GM12878 (cell line): ENCODE data around the gene IFIT2. TPM values are rescaled to one million over a fixed set of nuclear protein-coding genes. Genes with fewer than 3 reads are reported as not detected.

ENCODE experiments used
- ATAC-seq: fragments of 200-7000 bp; cut with Tn5 transposase; 3 replicates; pipeline ENCODE4 v1.9.1; 2020; ENCODE audit warnings: mild to moderate bottlenecking, moderate library complexity
- BruUV-seq: library from RNA; stranded (reverse); fragments of 400-500 nt; replicated peaks from 2 replicates; lab custom pipeline; 2021; lab: Mats Ljungman, UMichigan
- CTCF ChIA-PET: fragments of 300-600 bp; sonication (Branson Sonifier 250); formaldehyde crosslinking; extraction: SDS; loops from one replicate; lab custom pipeline; 2021; ENCODE audit warnings: inconsistent platforms; lab: Yijun Ruan, JAX
- POLR2A ChIA-PET: fragments of 350-600 bp; formaldehyde crosslinking; extraction: SDS; loops from one replicate; lab custom pipeline; 2021; ENCODE audit warnings: inconsistent platforms; lab: Charles Lee
- RAD21 ChIA-PET: fragments of 300-600 bp; sonication (Branson Sonifier 250); formaldehyde crosslinking; loops from one replicate; lab custom pipeline; 2023; ENCODE audit warnings: antibody characterized with exemption; ENCODE audit not compliant: unreplicated experiment; lab: Charles Lee
- SMC1A ChIA-PET: fragments of 300-600 bp; sonication (Branson Sonifier 250); formaldehyde crosslinking; loops from one replicate; lab custom pipeline; 2023; ENCODE audit not compliant: unreplicated experiment, uncharacterized antibody; lab: Charles Lee
- DNase-seq: peaks from one replicate; pipeline ENCODE4 v3.0.0-alpha.2; 2011; ENCODE audit warnings: low read depth, low spot score
- FAIRE-seq: peaks from 3 replicates; lab custom pipeline; 2011; peaks lifted over from hg19 to GRCh38; lab: Jason Lieb, UNC
- H2AFZ ChIP-seq: 2 replicates; pipeline ENCODE4 v1.6.0; 2011; ENCODE audit warnings: low read depth, low read length, control low read depth; ENCODE audit not compliant: control insufficient read depth
- H3K27ac ChIP-seq: 2 replicates; pipeline ENCODE4 v1.5.1; 2011; ENCODE audit warnings: control low read depth; ENCODE audit not compliant: control insufficient read depth, insufficient read depth
- H3K27me3 ChIP-seq, 2 experiments: replicated peaks in 1 of 2; 2 replicates each; pipeline versions ENCODE4 v1.6.0 to v1.6.1; 2011; ENCODE audit warnings: low read length in 1 of 2; ENCODE audit not compliant: control insufficient read depth in 2 of 2, insufficient read depth in 2 of 2
- H3K36me3 ChIP-seq, 2 experiments: 2 replicates each; pipeline ENCODE4 v1.5.1; 2011; ENCODE audit warnings: low read length in 1 of 2; ENCODE audit not compliant: control insufficient read depth in 2 of 2, insufficient read depth in 2 of 2
- H3K4me1 ChIP-seq: 2 replicates; pipeline ENCODE4 v1.6.1; 2011; ENCODE audit warnings: mild to moderate bottlenecking, low read length, moderate library complexity, mixed read lengths; ENCODE audit not compliant: control insufficient read depth, insufficient read depth
- H3K4me2 ChIP-seq: 2 replicates; pipeline ENCODE4 v1.6.0; 2011; ENCODE audit warnings: control low read depth; ENCODE audit not compliant: control insufficient read depth, insufficient read depth
- H3K4me3 ChIP-seq: fragments of 200-600 bp; sonication (generic); 2 replicates; pipeline ENCODE4 v1.5.1; 2016
- H3K79me2 ChIP-seq: 2 replicates; pipeline ENCODE4 v1.6.0; 2011; ENCODE audit warnings: low read length; ENCODE audit not compliant: control insufficient read depth, insufficient read depth
- H3K9ac ChIP-seq: 2 replicates; pipeline ENCODE4 v1.8.0; 2011; ENCODE audit warnings: low read length, control low read depth, mixed read lengths; ENCODE audit not compliant: control insufficient read depth, insufficient read depth
- H3K9me3 ChIP-seq: replicated peaks from 3 replicates; pipeline ENCODE4 v1.5.1; 2011; ENCODE audit warnings: mild to moderate bottlenecking, low read length; ENCODE audit not compliant: control insufficient read depth, insufficient read depth
- H4K20me1 ChIP-seq: 2 replicates; pipeline ENCODE4 v1.6.0; 2011; ENCODE audit not compliant: control insufficient read depth, insufficient read depth
- BCL3 ChIP-seq: IDR thresholded peaks from 2 replicates; pipeline ENCODE4 v1.6.1; 2011; ENCODE audit warnings: borderline replicate concordance, low read depth, mild to moderate bottlenecking, moderate library complexity, low read length; ENCODE audit not compliant: insufficient read depth, poor library complexity, severe bottlenecking
- CBFB ChIP-seq: IDR thresholded peaks from 2 replicates; pipeline ENCODE4 v1.6.1; 2016; ENCODE audit warnings: antibody characterized with exemption, low read depth
- GATAD2B ChIP-seq: fragments of 450-650 bp; conservative IDR thresholded peaks from 2 replicates; pipeline ENCODE4 v1.6.1; 2017; ENCODE audit warnings: low read depth, mild to moderate bottlenecking, moderate library complexity
- MAX ChIP-seq: IDR thresholded peaks from 2 replicates; pipeline ENCODE4 v1.6.1; 2012; ENCODE audit warnings: low read depth, low read length, improper control_type of control experiment
- MTA2 ChIP-seq: fragments of 450-650 bp; IDR thresholded peaks from 2 replicates; pipeline ENCODE4 v1.6.1; 2016; ENCODE audit warnings: low read depth, mild to moderate bottlenecking, moderate library complexity
- NR2C2 ChIP-seq: IDR thresholded peaks from 2 replicates; pipeline ENCODE4 v1.6.1; 2011; ENCODE audit warnings: borderline replicate concordance, low read depth; ENCODE audit not compliant: control insufficient read depth, insufficient read length
- NRF1 ChIP-seq: conservative IDR thresholded peaks from 2 replicates; pipeline ENCODE4 v1.6.1; 2011; ENCODE audit warnings: mild to moderate bottlenecking, low read depth, low read length, improper control_type of control experiment
- PAX8 ChIP-seq: fragments of 450-650 bp; IDR thresholded peaks from 2 replicates; pipeline ENCODE4 v1.6.1; 2017; ENCODE audit warnings: mild to moderate bottlenecking, moderate library complexity
- PML ChIP-seq: IDR thresholded peaks from 2 replicates; pipeline ENCODE4 v1.6.1; 2012; ENCODE audit warnings: low read length, inconsistent platforms
- POLR2A ChIP-seq: IDR thresholded peaks from 2 replicates; pipeline ENCODE4 v1.6.1; 2011; ENCODE audit warnings: low read depth, mild to moderate bottlenecking, low read length
- RELB ChIP-seq: fragments of 450-650 bp; IDR thresholded peaks from 2 replicates; pipeline ENCODE4 v1.6.1; 2017; ENCODE audit warnings: low read depth, mild to moderate bottlenecking, moderate library complexity
- SPI1 ChIP-seq: IDR thresholded peaks from 2 replicates; pipeline ENCODE4 v1.6.1; 2011; ENCODE audit warnings: low read depth, mild to moderate bottlenecking, low read length, moderate library complexity, borderline replicate concordance; ENCODE audit not compliant: insufficient read depth
- SUZ12 ChIP-seq: fragments of 200-600 bp; sonication (generic); IDR thresholded peaks from one replicate; pipeline ENCODE4 v1.6.1; 2018; ENCODE audit warnings: antibody characterized with exemption, mild to moderate bottlenecking; ENCODE audit not compliant: unreplicated experiment
- TAF1 ChIP-seq: IDR thresholded peaks from 2 replicates; pipeline ENCODE4 v1.6.1; 2011; ENCODE audit warnings: mild to moderate bottlenecking, low read depth, low read length, borderline replicate concordance
- ZBTB4 ChIP-seq: fragments of 450-650 bp; formaldehyde crosslinking; IDR thresholded peaks from 2 replicates; pipeline ENCODE4 v1.4.0; 2022; ENCODE audit warnings: mild to moderate bottlenecking, moderate library complexity
- WGBS: methylation state at CpG from one replicate; pipeline ENCODE4 v1.1.6; 2016; ENCODE audit warnings: low lambda C conversion rate; ENCODE audit not compliant: insufficient replicate concordance, insufficient coverage; ENCODE audit errors: missing lambda C conversion rate; 5-methylcytosine and 5-hydroxymethylcytosine counted together
- in situ Hi-C: fragments of 300-500 bp; cut with MboI; formaldehyde crosslinking; loops from 9 replicates; pipeline ENCODE4 v1.14.3; 2018; ENCODE audit warnings: mixed read lengths
- intact Hi-C: fragments of 100-400 bp; cut with micrococcal nuclease; formaldehyde crosslinking; loops from one replicate; pipeline ENCODE4 v1.14.2; 2022; ENCODE audit not compliant: unreplicated experiment
- polyA plus RNA-seq, 11 experiments: library from polyadenylated mRNA; depleted of rRNA in 4 of 11; unstranded in 6 of 11; stranded (reverse) in 5 of 11; fragments of >200 nt; fragmentation: Nextera tagmentation in 4 of 11; fragmentation: Illumina TruSeq in 1 of 11; extraction: Ambion mirVana in 4 of 11; extraction: Trizol in 1 of 11; gene quantifications; 1 replicate in 1 of 11; 2 replicates in 10 of 11; pipeline versions ENCODE4 v1.2.1 to v1.2.3, GENCODE V29; 2011 to 2016; ENCODE audit warnings: inconsistent platforms in 2 of 11, missing spikeins in 2 of 11, low read depth in 1 of 11
- total RNA-seq, 4 experiments: library from RNA; depleted of rRNA in 3 of 4; stranded (reverse); fragments of >200 nt in 3 of 4; fragmentation: Illumina TruSeq in 1 of 4; extraction: Trizol in 1 of 4; gene quantifications; 2 replicates each; pipeline versions ENCODE4 v1.2.1 to v1.2.3, GENCODE V29; 2013 to 2021

IFIT2 gene
- total and polyA plus RNA-seq, 10 of the 15 experiments (the other 5 are each of a cell fraction or from before 2014, with no cell fraction given) = 5.2 to 14.8 (median 9.7) TPM

- H3K36me3 ChIP-seq = no peaks in the 10 kb centered on the region; a peak in 1 of 4 replicates
- in situ Hi-C loops (no loop called here), intact Hi-C loops (no loop called here)
- ATAC-seq = no peak
- ChIA-PET CTCF (interaction anchor here (1.2 kb wide), 1 partner anchor 151 kb away, joined by 3 read pairs; the partner anchor contains the start of gene IFIT5), SMC1A (interaction anchor here (1.1 kb wide), 1 partner anchor 155 kb away, joined by 3 read pairs; no protein-coding TSS in a partner anchor), RAD21 (no interaction called here), POLR2A (no interaction called here)
- no peak overlapping the region for H3K9ac ChIP-seq
- no peaks in the 10 kb centered on the region for H3K27me3 ChIP-seq
- no peak for DNase-seq
- H3K4me2 ChIP-seq = no peak overlapping the region
- H3K9me3 ChIP-seq = peaks cover 8% of the 10 kb centered on the region; the same call in 2 of the 3 replicates
- FAIRE-seq = no peak
- H3K4me3 ChIP-seq = no peak overlapping the region
- H2AFZ ChIP-seq = no peak overlapping the region
- BruUV-seq = no TSS peak
- H3K79me2 ChIP-seq = no peaks in the 10 kb centered on the region
- 0% methylated on average over 1 of the region's 1 CpG for WGBS
- no peaks in the 10 kb centered on the region for H4K20me1 ChIP-seq
- no peak for TF ChIP-seq SPI1
- no peak for TF ChIP-seq GATAD2B
- no peak for TF ChIP-seq TAF1
- no peak for TF ChIP-seq NRF1
- no peak for TF ChIP-seq PML
- TF ChIP-seq RELB = no peak
- no peak for TF ChIP-seq POLR2A
- TF ChIP-seq PAX8 = no peak
- TF ChIP-seq MTA2 = no peak
- no peak for TF ChIP-seq BCL3
- TF ChIP-seq MAX = no peak
- TF ChIP-seq ZBTB4 (CRISPR knock-in tag) = no peak
- no peak for TF ChIP-seq CBFB
- TF ChIP-seq NR2C2 = no peak
- TF ChIP-seq SUZ12 = no peak
- H3K27ac ChIP-seq = no peak overlapping the region
- peaks cover 3% of the 10 kb centered on the region; the same call in 1 of the 2 replicates for H3K4me1 ChIP-seq
Observed at GRCh38 chr10:89263531-89263930, 38.3 kb upstream of the IFIT2 start.
